ENCODE results near the gene MKRN2.

MKRN2 gene

GRCh38 chr3:12584083-12584482 lies 27.2 kb downstream of the MKRN2 start:
- Histone ChIP-seq H3K27me3 (no peaks in the 10 kb centered on the region), H3K9me3 (no peaks in the 10 kb centered on the region), H3K4me3 (ENCODE audit: low read depth, low read length) (no peak overlapping the region), H3K36me3 (peaks cover 44% of the 10 kb centered on the region), H3K4me1 (no peaks in the 10 kb centered on the region)
- DNase-seq = no peak
- TF ChIP-seq CTCF (IDR thresholded peaks at IDR 0.05; ENCODE audit: low read depth, low read length) = no peak

- H3K4me1 ChIP-seq = no peaks in the 10 kb centered on the region
- no peak overlapping the region for H3K4me3 ChIP-seq (ENCODE audit: low read depth, low read length)
- DNase-seq = no peak
- H3K36me3 ChIP-seq = peaks cover 39% of the 10 kb centered on the region
- no peaks in the 10 kb centered on the region for H3K27me3 ChIP-seq
- H3K9me3 ChIP-seq = no peaks in the 10 kb centered on the region
- TF ChIP-seq CTCF (IDR thresholded peaks at IDR 0.05; ENCODE audit: low read depth, low read length) = no peak
Measured at GRCh38 chr3:12585181-12585580, 28.3 kb downstream of the MKRN2 start.

GRCh38 chr3:12585970-12586369 lies 29.1 kb downstream of the MKRN2 start:
- no peaks in the 10 kb centered on the region for H3K27me3 ChIP-seq
- peaks cover 43% of the 10 kb centered on the region for H3K36me3 ChIP-seq
- TF ChIP-seq CTCF (IDR thresholded peaks at IDR 0.05; ENCODE audit: low read depth, low read length) = no peak
- no peaks in the 10 kb centered on the region for H3K4me1 ChIP-seq
- H3K4me3 ChIP-seq (ENCODE audit: low read depth, low read length) = no peak overlapping the region
- DNase-seq = no peak
- no peaks in the 10 kb centered on the region for H3K9me3 ChIP-seq

GRCh38 chr3:12586403-12586802 lies 29.5 kb downstream of the MKRN2 start:
- no peak for TF ChIP-seq CTCF (IDR thresholded peaks at IDR 0.05; ENCODE audit: low read depth, low read length)
- Histone ChIP-seq H3K4me1 (no peaks in the 10 kb centered on the region), H3K9me3 (no peaks in the 10 kb centered on the region), H3K4me3 (ENCODE audit: low read depth, low read length) (no peak overlapping the region), H3K36me3 (peaks cover 42% of the 10 kb centered on the region), H3K27me3 (no peaks in the 10 kb centered on the region)
- DNase-seq = no peak

- Histone ChIP-seq H3K36me3 (peaks cover 28% of the 10 kb centered on the region), H3K27me3 (no peaks in the 10 kb centered on the region), H3K4me1 (no peaks in the 10 kb centered on the region), H3K4me3 (ENCODE audit: low read depth, low read length) (no peak overlapping the region), H3K9me3 (no peaks in the 10 kb centered on the region)
- no peak for TF ChIP-seq CTCF (IDR thresholded peaks at IDR 0.05; ENCODE audit: low read depth, low read length)
- no peak for DNase-seq
Measured at GRCh38 chr3:12588039-12589009, 31.4 kb downstream of the MKRN2 start.

- H3K4me1 ChIP-seq = no peaks in the 10 kb centered on the region
- no peak for DNase-seq
- TF ChIP-seq CTCF (IDR thresholded peaks at IDR 0.05; ENCODE audit: low read depth, low read length) = no peak
- peaks cover 13% of the 10 kb centered on the region for H3K36me3 ChIP-seq
- H3K9me3 ChIP-seq = no peaks in the 10 kb centered on the region
- H3K27me3 ChIP-seq = no peaks in the 10 kb centered on the region
- H3K4me3 ChIP-seq (ENCODE audit: low read depth, low read length) = no peak overlapping the region
Measured at GRCh38 chr3:12590096-12590495, 33.2 kb downstream of the MKRN2 start.
